Muscle of leg (tissue), 11 donors: ENCODE data around the gene SLIT3. TPM values are rescaled to one million over a fixed set of nuclear protein-coding genes. Genes with fewer than 3 reads are reported as not detected.

ENCODE experiments used
- DNase-seq: peaks from one replicate; pipeline ENCODE4 v3.0.0; 2013
- H3K27ac ChIP-seq: one replicate; pipeline ENCODE4 v1.5.1; 2013; ENCODE audit warnings: mild to moderate bottlenecking, low read length, control low read depth
- H3K27me3 ChIP-seq: one replicate; pipeline ENCODE4 v1.6.1; 2013; ENCODE audit warnings: low read length; ENCODE audit not compliant: control insufficient read depth, insufficient read depth
- H3K36me3 ChIP-seq: one replicate; pipeline ENCODE4 v1.6.1; 2013; ENCODE audit warnings: low read length; ENCODE audit not compliant: control insufficient read depth, insufficient read depth
- H3K4me1 ChIP-seq: one replicate; pipeline ENCODE4 v1.6.1; 2013; ENCODE audit warnings: low read length; ENCODE audit not compliant: control insufficient read depth, insufficient read depth
- H3K4me3 ChIP-seq: one replicate; pipeline ENCODE4 v1.5.1; 2013; ENCODE audit warnings: low read length, control low read depth
- H3K9me3 ChIP-seq: replicated peaks from 2 replicates; pipeline ENCODE4 v1.6.1; 2013; ENCODE audit warnings: low read depth, low read length; ENCODE audit not compliant: control insufficient read depth
- WGBS: methylation state at CpG from one replicate; pipeline ENCODE4 v1.1.5; 2013; ENCODE audit warnings: missing lambda C conversion rate; ENCODE audit not compliant: insufficient coverage; 5-methylcytosine and 5-hydroxymethylcytosine counted together
- polyA plus RNA-seq, 8 donors: library from polyadenylated mRNA; unstranded; fragments of 120-200 nt; gene quantifications; one replicate each; pipeline versions ENCODE4 v1.2.1 to v1.2.3, GENCODE V29; 2013; ENCODE audit warnings: inconsistent platforms in 1 of 8, low replicate concordance in 1 of 8; ENCODE audit not compliant: insufficient read length in 8 of 8, insufficient read depth in 1 of 8
- total RNA-seq: library from RNA; stranded (reverse); fragments of 120-200 nt; gene quantifications from one replicate; pipeline ENCODE4 v1.2.4, GENCODE V29; 2013

SLIT3 gene
- total and polyA plus RNA-seq, 9 donors = 5.2 to 36.4 (median 12.2) TPM

DNA sequence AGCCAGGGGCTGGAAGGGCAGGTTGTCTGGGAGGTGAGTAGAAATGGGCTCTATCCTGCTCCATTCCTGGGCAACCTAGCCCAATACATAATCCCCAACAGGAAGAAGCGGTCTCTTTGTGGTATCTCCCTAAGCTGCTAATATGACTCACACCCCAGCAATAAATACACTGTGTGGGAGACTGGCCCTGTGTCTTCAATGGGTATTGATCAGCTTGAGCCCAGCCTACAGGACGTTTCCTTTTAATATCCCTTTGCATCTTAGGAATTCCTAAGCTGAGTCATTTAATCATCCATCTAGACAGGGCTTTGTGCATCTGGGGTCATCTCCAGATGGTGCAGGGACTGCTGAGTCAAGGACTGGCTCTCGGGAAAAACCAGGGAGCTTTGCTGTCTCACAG is 514.8 kb downstream of the SLIT3 start:
- 100% methylated on average over 1 of the region's 3 CpGs for WGBS
- Histone ChIP-seq H3K27ac (no peak overlapping the region), H3K36me3 (no peaks in the 10 kb centered on the region), H3K27me3 (no peaks in the 10 kb centered on the region), H3K4me1 (peaks cover 8% of the 10 kb centered on the region), H3K4me3 (no peak overlapping the region), H3K9me3 (peaks cover 5% of the 10 kb centered on the region)
- no peak for DNase-seq

DNA sequence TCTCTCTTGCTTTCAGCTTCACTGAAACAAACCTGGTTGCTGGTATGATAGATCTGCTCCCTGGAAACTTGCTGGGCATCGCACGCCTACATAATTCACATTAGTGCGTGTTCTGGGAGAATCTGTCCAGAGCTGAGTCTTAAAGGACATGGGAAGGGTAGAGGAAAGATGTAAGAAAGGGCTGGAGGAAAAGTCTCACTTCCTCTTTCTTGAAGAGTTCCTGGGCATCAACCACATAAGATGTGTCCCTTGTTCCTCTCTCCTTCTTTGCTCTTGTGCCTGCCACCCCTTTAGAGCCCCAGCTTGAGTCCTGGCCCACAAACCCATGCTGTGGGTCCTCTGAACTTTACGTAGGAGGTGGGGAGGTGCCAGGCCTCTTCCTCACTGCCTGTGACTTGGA is 516.5 kb downstream of the SLIT3 start:
- peaks cover 5% of the 10 kb centered on the region for H3K9me3 ChIP-seq
- no CpG with 5 or more reads among the region's 4 CpGs for WGBS
- H3K4me1 ChIP-seq = peaks cover 8% of the 10 kb centered on the region
- no peak overlapping the region for H3K27ac ChIP-seq
- H3K27me3 ChIP-seq = no peaks in the 10 kb centered on the region
- no peak for DNase-seq
- no peaks in the 10 kb centered on the region for H3K36me3 ChIP-seq
- no peak overlapping the region for H3K4me3 ChIP-seq

DNA sequence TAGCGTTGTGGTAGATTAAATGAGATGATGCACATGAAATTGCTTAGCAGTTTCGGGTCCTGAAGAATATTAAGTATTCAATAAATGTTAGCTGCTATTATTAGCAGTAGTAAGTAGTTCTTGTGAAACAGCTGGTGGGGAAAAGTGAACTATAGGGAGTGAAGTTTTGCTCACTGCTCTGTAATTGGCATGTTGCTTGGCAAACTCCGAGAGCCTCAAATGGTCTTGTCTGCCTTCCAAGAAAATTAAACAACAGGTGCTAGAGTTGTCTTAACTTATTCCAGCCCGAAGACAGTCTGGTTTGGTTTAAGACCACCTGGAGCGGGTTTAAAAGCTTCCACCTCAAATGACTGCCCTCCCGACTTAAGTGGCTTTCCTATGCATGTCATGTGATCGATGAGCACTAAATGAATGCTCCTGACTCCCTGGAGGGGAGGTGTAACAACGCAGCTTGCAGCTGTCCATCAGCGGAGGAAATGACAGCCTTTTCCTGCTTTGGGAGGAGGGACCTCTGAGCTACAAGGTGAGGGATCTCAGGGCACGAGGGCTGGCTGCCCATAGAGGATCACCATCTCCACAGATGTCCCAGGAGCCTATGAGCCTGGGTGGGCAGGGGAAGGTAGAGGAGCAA is 518.9 kb downstream of the SLIT3 start:
- Histone ChIP-seq H3K4me1 (peaks cover 8% of the 10 kb centered on the region), H3K4me3 (no peak overlapping the region), H3K27ac (no peak overlapping the region), H3K36me3 (no peaks in the 10 kb centered on the region), H3K27me3 (no peaks in the 10 kb centered on the region), H3K9me3 (peaks cover 5% of the 10 kb centered on the region)
- WGBS = 34% methylated on average over 3 of the region's 10 CpGs
- peak; percentile 20 for DNase-seq

DNA sequence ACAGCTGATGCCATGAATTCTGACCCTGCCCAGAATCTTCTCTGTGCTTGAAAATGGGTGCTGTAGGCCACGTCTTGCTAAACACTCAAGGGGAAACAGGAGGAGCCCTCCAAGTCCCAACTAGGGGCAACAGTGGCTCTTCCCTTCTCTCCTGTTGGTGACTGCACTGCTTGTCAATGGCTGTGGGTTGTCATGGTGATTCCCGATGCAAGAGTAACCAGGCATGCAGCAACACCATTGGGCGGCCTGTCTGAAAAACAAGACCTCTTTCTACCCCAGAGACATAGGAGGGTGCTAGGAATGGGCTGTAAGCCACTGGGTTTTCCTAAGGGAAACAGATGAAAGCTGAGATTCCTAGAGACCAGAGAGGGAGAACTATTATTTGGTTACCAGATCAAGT is 520.1 kb downstream of the SLIT3 start:
- Histone ChIP-seq H3K36me3 (no peaks in the 10 kb centered on the region), H3K27ac (no peak overlapping the region), H3K4me3 (no peak overlapping the region), H3K27me3 (no peaks in the 10 kb centered on the region), H3K4me1 (peaks cover 10% of the 10 kb centered on the region), H3K9me3 (peaks cover 5% of the 10 kb centered on the region)
- DNase-seq = no peak
- 83% methylated on average over 1 of the region's 3 CpGs for WGBS

DNA sequence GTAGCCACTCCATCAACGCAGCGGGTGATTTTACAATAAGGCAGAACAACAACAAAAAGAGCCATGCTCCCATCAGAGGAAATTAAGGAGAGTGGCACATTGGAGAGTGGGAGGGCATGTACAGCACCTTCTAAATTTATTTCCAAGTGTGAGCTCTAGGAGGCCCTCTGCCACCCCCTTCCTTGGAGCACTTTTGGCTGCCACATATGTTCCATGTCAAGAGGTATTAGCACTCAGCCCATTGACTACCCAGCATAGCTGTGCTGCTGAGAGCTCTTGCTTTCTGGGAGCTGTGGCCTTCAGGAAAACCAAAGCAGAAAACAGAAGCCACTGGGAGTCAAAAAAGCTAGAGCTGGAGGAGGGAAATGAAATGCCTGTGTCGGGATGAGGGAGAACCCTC is 521.6 kb downstream of the SLIT3 start:
- DNase-seq = no peak
- Histone ChIP-seq H3K27me3 (no peaks in the 10 kb centered on the region), H3K36me3 (no peaks in the 10 kb centered on the region), H3K27ac (no peak overlapping the region), H3K4me1 (peaks cover 10% of the 10 kb centered on the region), H3K9me3 (peaks cover 5% of the 10 kb centered on the region), H3K4me3 (no peak overlapping the region)
- WGBS = 40% methylated on average over 1 of the region's 3 CpGs

DNA sequence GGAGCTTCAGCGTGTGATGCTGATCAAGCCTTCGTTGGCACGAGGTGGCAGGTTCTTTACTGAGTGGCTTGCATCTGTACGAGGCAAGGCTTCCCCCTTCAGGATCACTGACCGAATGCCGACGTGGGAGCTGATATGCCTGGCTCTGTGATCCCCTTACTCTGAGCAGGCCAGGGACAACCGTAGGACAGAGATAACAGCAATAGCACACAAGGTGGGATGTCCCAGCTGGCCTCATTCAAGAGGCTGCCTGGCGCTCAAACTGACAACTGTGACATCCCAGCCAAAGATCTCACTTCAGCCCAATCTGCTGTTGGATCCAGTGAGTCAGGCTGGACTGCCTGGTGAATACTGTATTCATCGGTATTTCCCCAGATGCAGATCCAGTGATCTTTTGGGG is 522.4 kb downstream of the SLIT3 start:
- 82% methylated on average over 10 of the region's 10 CpGs for WGBS
- H3K4me3 ChIP-seq = no peak overlapping the region
- H3K36me3 ChIP-seq = no peaks in the 10 kb centered on the region
- H3K27me3 ChIP-seq = no peaks in the 10 kb centered on the region
- no peak overlapping the region for H3K27ac ChIP-seq
- peaks cover 10% of the 10 kb centered on the region for H3K4me1 ChIP-seq
- H3K9me3 ChIP-seq = peaks cover 5% of the 10 kb centered on the region
- DNase-seq = no peak

DNA sequence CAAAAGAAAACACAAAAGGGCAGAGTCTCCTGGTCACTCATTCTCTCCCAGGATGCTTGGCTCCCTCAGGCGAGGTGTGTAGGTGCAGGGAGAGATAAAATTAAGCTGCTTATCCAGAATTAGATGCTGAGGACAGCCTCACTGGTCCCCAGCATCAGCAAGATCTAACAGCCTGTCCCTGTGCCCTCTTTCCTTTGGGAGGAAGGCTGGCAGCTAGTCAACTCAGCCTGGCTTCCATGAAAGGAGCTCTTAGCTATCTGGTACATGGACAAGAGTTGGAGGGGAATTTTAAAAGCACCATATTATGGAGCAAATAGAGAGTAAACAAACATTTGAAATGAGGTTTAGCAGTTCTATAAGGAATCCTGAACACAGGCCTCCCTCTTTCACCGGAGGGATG is 523.3 kb downstream of the SLIT3 start:
- no peak for DNase-seq
- H3K4me1 ChIP-seq = peaks cover 10% of the 10 kb centered on the region
- H3K27me3 ChIP-seq = no peaks in the 10 kb centered on the region
- no CpG with 5 or more reads among the region's 2 CpGs for WGBS
- no peak overlapping the region for H3K4me3 ChIP-seq
- H3K9me3 ChIP-seq = no peaks in the 10 kb centered on the region
- H3K36me3 ChIP-seq = no peaks in the 10 kb centered on the region
- H3K27ac ChIP-seq = no peak overlapping the region

DNA sequence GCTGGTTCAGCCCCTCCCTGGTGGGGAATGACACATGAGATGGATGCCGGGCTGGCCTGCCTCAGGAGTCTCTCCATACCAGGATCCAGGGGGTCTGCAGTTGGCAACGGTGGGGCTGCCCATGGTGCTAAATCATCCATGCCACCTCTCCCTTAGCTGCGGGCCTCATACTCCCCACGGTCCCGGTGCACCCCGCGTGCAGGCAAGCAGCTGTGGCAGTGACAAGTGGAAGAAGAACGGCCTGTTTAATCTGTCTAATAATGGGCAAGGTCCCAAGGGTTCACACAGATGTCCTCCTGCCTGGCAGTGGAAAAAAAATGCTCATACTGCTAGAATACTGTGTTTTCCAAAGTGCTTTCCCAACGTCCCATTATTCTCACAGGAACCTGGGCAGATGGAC is 524.9 kb downstream of the SLIT3 start:
- no peak overlapping the region for H3K4me3 ChIP-seq
- 55% methylated on average over 4 of the region's 9 CpGs for WGBS
- DNase-seq = peak; percentile 41
- H3K4me1 ChIP-seq = peaks cover 2% of the 10 kb centered on the region
- H3K27me3 ChIP-seq = peaks cover 2% of the 10 kb centered on the region
- H3K36me3 ChIP-seq = no peaks in the 10 kb centered on the region
- no peaks in the 10 kb centered on the region for H3K9me3 ChIP-seq
- no peak overlapping the region for H3K27ac ChIP-seq

DNA sequence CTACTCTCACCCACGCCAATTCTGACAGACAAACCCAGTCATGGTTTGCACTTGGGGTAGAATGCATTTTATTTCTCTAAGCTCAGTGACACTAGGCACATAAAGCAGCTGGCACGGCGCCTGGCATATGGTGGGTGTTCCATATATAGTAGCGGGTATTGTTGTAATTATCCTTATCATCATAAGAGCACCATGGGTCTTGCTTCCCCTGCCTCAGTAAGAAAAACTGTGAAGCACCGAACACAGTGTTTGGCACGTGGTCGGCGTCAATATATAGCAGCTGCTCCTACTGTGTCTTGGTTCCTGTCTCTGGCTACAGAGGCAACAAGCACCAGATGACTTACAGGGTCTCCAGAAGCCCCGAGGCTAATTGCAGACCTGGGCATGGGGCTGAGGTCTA is 527.7 kb downstream of the SLIT3 start:
- no peak overlapping the region for H3K27ac ChIP-seq
- peaks cover 2% of the 10 kb centered on the region for H3K4me1 ChIP-seq
- H3K27me3 ChIP-seq = peaks cover 2% of the 10 kb centered on the region
- H3K36me3 ChIP-seq = no peaks in the 10 kb centered on the region
- no peak overlapping the region for H3K4me3 ChIP-seq
- WGBS = 77% methylated on average over 5 of the region's 9 CpGs
- no peaks in the 10 kb centered on the region for H3K9me3 ChIP-seq
- no peak for DNase-seq

DNA sequence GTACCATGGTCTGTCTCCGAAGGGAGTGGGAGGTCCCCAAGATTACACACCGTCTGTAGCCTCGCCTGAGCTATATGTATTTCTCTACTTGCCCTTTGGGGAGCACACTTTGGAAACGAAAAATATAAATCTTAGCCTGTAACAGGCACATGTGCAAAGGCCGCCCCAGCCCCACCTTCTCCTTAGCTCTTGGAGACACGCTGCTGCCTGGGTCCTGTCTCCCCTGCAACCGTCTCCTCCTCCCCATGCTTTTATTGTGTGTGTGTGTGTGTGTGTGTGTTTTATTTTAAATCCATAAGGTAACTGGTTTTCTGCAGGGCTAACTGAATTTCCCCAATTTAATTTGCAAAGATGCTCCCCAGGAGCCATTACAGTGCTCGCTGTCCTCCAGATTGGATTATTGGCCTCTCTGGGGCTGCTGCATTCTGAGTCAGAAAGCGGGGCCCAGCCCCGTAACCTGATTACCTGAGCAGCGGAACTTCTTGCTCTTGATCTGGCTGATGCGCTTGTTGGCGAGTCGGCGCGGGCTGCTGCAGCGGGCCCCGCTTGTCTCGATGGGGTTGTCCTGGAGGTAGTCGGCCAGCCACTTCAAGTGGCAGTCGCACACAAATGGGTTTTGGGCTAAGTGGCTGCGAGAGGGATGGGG is 528.5 kb downstream of the SLIT3 start:
- DNase-seq = no peak
- H3K4me1 ChIP-seq = peaks cover 2% of the 10 kb centered on the region
- 60% methylated on average over 9 of the region's 22 CpGs for WGBS
- H3K36me3 ChIP-seq = no peaks in the 10 kb centered on the region
- H3K4me3 ChIP-seq = no peak overlapping the region
- H3K27ac ChIP-seq = no peak overlapping the region
- H3K27me3 ChIP-seq = peaks cover 2% of the 10 kb centered on the region
- H3K9me3 ChIP-seq = no peaks in the 10 kb centered on the region
